ENCODE data around the gene DTHD1. TPM values are rescaled to one million over a fixed set of nuclear protein-coding genes. Genes with fewer than 3 reads are reported as not detected.

Gene DTHD1
- total and polyA plus RNA-seq, 2 of the 8 experiments (the other 6 are each of a cell fraction or from before 2014, with no cell fraction given): not detected

DNA sequence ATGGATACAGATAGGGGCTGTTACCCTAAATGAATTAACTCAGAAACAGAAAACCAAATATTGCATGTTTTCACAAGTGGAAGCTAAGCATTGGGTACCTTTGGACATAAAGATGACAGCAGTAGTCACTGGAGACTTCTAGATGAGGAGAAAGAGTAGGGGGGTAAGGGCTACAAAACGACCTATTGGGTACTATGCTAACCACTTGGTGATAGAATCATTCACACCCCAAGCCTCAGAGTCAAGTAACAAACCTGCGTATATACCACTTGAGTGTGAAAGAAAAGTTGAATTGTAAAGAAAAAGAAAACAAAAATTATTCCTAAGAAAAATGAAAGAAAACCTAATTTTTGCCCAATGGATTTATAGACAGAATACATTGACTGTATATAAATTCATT, 29.4 kb upstream of the DTHD1 start:
- H4K91ac ChIP-seq (replicated peaks; ENCODE audit: insufficient read length, low read length): no peak overlapping the region
- CTCF ChIA-PET (ENCODE audit: partially characterized antibody): interaction anchor here (1.4 kb wide), 1 partner anchor 147 kb away, joined by 5 read pairs; no protein-coding TSS in a partner anchor
- no peak overlapping the region for H3K14ac ChIP-seq (ENCODE audit: insufficient read length)
- H3K23ac ChIP-seq (ENCODE audit: insufficient read length): no peak overlapping the region
- no peak overlapping the region for H2BK120ac ChIP-seq (replicated peaks; ENCODE audit: low read depth, low read length)
- H3K36me3 ChIP-seq (ENCODE audit: control insufficient read depth in 2 of 4, insufficient read depth in 4 of 4, low read length in 3 of 4): no peaks in the 10 kb centered on the region
- H2BK12ac ChIP-seq (ENCODE audit: low read depth, low read length): no peak overlapping the region
- FAIRE-seq (no peak), DNase-seq (ENCODE audit: low read depth in 1 of 2, low spot score in 2 of 2) (no peak)
- H2BK5ac ChIP-seq (ENCODE audit: low read depth, low read length): no peak overlapping the region
- H3K79me2 ChIP-seq (ENCODE audit: control insufficient read depth in 1 of 2, insufficient read depth in 2 of 2, low read length in 2 of 2): no peaks in the 10 kb centered on the region
- no peak overlapping the region for H3K18ac ChIP-seq (ENCODE audit: extremely low read depth, low read length)
- H4K5ac ChIP-seq (ENCODE audit: insufficient read length, low read depth, low read length): no peak overlapping the region
- no peaks in the 10 kb centered on the region for H3K27me3 ChIP-seq (replicated peaks in 1 of 4; ENCODE audit: control insufficient read depth in 3 of 4, extremely low read depth in 1 of 4, insufficient read depth in 3 of 4, low read length in 3 of 4)
- H3K4ac ChIP-seq (replicated peaks; ENCODE audit: insufficient read length, low read depth, low read length): no peak overlapping the region
- no peak overlapping the region for H2AFZ ChIP-seq (ENCODE audit: low read length)
- no peak overlapping the region for H3K4me2 ChIP-seq (ENCODE audit: insufficient read depth in 1 of 2, low read depth in 2 of 2, low read length in 2 of 2)
- H3K27ac ChIP-seq (ENCODE audit: low read depth, low read length): no peak overlapping the region
- no peaks in the 10 kb centered on the region for H3K9me3 ChIP-seq (ENCODE audit: insufficient read depth in 2 of 2, low read depth in 1 of 2, low read length in 1 of 2)
- no peaks in the 10 kb centered on the region for H3K23me2 ChIP-seq (ENCODE audit: low read depth, low read length)
- H2BK15ac ChIP-seq (ENCODE audit: low read length): no peak overlapping the region
- H3K9ac ChIP-seq (replicated peaks in 1 of 4; ENCODE audit: extremely low read depth in 1 of 4, low read depth in 3 of 4, low read length in 3 of 4): no peak overlapping the region
- POLR2A ChIA-PET (ENCODE audit: partially characterized antibody): no interaction called here
- WGBS, 2 experiments (ENCODE audit: extremely low coverage in 1 of 2, insufficient coverage in 1 of 2, insufficient read length in 1 of 2, insufficient replicate concordance in 2 of 2, low coverage in 1 of 2, low lambda C conversion rate in 2 of 2, missing lambda C conversion rate in 1 of 2): 85% methylated on average over 2 of the region's 2 CpGs; no CpG with 5 or more reads in 1 of the 2 experiments
- no peak overlapping the region for H3K4me3 ChIP-seq (ENCODE audit: extremely low read depth in 1 of 4, insufficient read depth in 2 of 4, low read depth in 3 of 4, low read length in 4 of 4)
- H2BK20ac ChIP-seq (ENCODE audit: low read length): no peak overlapping the region
- no peaks in the 10 kb centered on the region for H4K20me1 ChIP-seq (replicated peaks in 1 of 2; ENCODE audit: control insufficient read depth in 1 of 2, insufficient read depth in 2 of 2, low read length in 2 of 2)
- H3K79me1 ChIP-seq (ENCODE audit: low read depth, low read length): no peaks in the 10 kb centered on the region
- no peak overlapping the region for H4K8ac ChIP-seq (ENCODE audit: extremely low read depth, insufficient read depth, low read length)
- H3K4me1 ChIP-seq (replicated peaks in 1 of 4; ENCODE audit: control insufficient read depth in 3 of 4, insufficient read depth in 4 of 4, low read length in 3 of 4): peaks cover 0 to 2% (median under 1%) of the 10 kb centered on the region in 4 experiments; a peak in 1 of 7 replicates
- H3K56ac ChIP-seq (replicated peaks; ENCODE audit: insufficient read length, low read depth, low read length): no peak overlapping the region
- H2AK5ac ChIP-seq (ENCODE audit: low read depth, low read length): no peak overlapping the region
- no peak for TF ChIP-seq TAF7 (optimal IDR thresholded peaks at IDR 0.05; ENCODE audit: borderline replicate concordance, low read depth, low read length)
- no peak for TF ChIP-seq EZH2 (IDR thresholded peaks at IDR 0.05; ENCODE audit: low read depth, low read length, severe bottlenecking)
- no peak for TF ChIP-seq CREB1 (IDR thresholded peaks at IDR 0.05)
- no peak for TF ChIP-seq RBBP5 (IDR thresholded peaks at IDR 0.05; ENCODE audit: borderline replicate concordance, low read depth, low read length)
- no peak for TF ChIP-seq JUN (IDR thresholded peaks at IDR 0.05; ENCODE audit: low read depth, low read length)
- no peak for TF ChIP-seq TBP (IDR thresholded peaks at IDR 0.05; ENCODE audit: low read depth, low read length)
- TF ChIP-seq CHD2 (IDR thresholded peaks at IDR 0.05; ENCODE audit: low read length): no peak
- TF ChIP-seq KDM1A (IDR thresholded peaks at IDR 0.05; ENCODE audit: borderline replicate concordance, low read length): no peak
- no peak for TF ChIP-seq MAFK (IDR thresholded peaks at IDR 0.05; ENCODE audit: low read depth, low read length)
- no peak for TF ChIP-seq CBX8 (IDR thresholded peaks at IDR 0.05; ENCODE audit: borderline replicate concordance, low read depth, low read length)
- TF ChIP-seq, protein P1, sequence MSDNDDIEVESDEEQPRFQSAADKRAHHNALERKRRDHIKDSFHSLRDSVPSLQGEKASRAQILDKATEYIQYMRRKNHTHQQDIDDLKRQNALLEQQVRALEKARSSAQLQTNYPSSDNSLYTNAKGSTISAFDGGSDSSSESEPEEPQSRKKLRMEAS (IDR thresholded peaks at IDR 0.05): no peak
- TF ChIP-seq NRF1 (IDR thresholded peaks at IDR 0.05; ENCODE audit: low read depth, low read length): no peak
- TF ChIP-seq NANOG (IDR thresholded peaks at IDR 0.05; ENCODE audit: insufficient read depth, low read depth, low read length, poor library complexity, severe bottlenecking): no peak
- no peak for TF ChIP-seq JUND (IDR thresholded peaks at IDR 0.05; ENCODE audit: low read length)
- TF ChIP-seq RAD21 (IDR thresholded peaks at IDR 0.05 in 1 of 2, conservative IDR thresholded peaks at IDR 0.05 in 1 of 2; ENCODE audit: low read depth in 2 of 2, low read length in 2 of 2): no peak
